Keratinocyte (primary cell): ENCODE measurements around the gene TAB3. TPM values are rescaled to one million over a fixed set of nuclear protein-coding genes. Genes with fewer than 3 reads are reported as not detected.
A peak's percentile ranks its signal among the peaks of the same experiment; 100 is the strongest.

Source experiments
- DNase-seq: peaks from one replicate; pipeline ENCODE4 v3.0.0-alpha.2; 2011; ENCODE audit warnings: low read depth, missing footprints, low spot score
- FAIRE-seq: peaks from 2 replicates; lab custom pipeline; 2011; peaks lifted over from hg19 to GRCh38; lab: Jason Lieb, UNC
- H2AFZ ChIP-seq: 2 replicates; pipeline ENCODE4 v1.6.0; 2012; ENCODE audit warnings: low read length, control low read depth, inconsistent platforms; ENCODE audit not compliant: control insufficient read depth
- H3K27ac ChIP-seq: 2 replicates; pipeline ENCODE4 v1.5.1; 2011; ENCODE audit warnings: low read length; ENCODE audit not compliant: control insufficient read depth, insufficient read depth
- H3K27me3 ChIP-seq: 3 replicates; pipeline ENCODE4 v1.6.0; 2011; ENCODE audit warnings: low read length; ENCODE audit not compliant: control insufficient read depth, insufficient read depth; ENCODE audit errors: extremely low read depth
- H3K36me3 ChIP-seq, 2 experiments: 2 replicates in 1 of 2; 3 replicates in 1 of 2; pipeline ENCODE4 v1.5.1; 2011; ENCODE audit warnings: low read length in 2 of 2, mild to moderate bottlenecking in 1 of 2; ENCODE audit not compliant: control insufficient read depth in 2 of 2, insufficient read depth in 2 of 2; ENCODE audit errors: extremely low read depth in 1 of 2
- H3K4me1 ChIP-seq: 3 replicates; pipeline ENCODE4 v1.5.1; 2011; ENCODE audit warnings: low read length; ENCODE audit not compliant: control insufficient read depth, insufficient read depth; ENCODE audit errors: extremely low read depth
- H3K4me2 ChIP-seq: 3 replicates; pipeline ENCODE4 v1.6.0; 2011; ENCODE audit warnings: low read depth, low read length; ENCODE audit not compliant: control insufficient read depth, insufficient read depth; ENCODE audit errors: extremely low read depth
- H3K4me3 ChIP-seq, 3 experiments: fragments of 200-600 bp in 1 of 3; sonication (generic) in 1 of 3; 2 replicates in 2 of 3; 3 replicates in 1 of 3; pipeline ENCODE4 v1.5.1; 2011 to 2016; ENCODE audit warnings: low read length in 3 of 3, mild to moderate bottlenecking in 3 of 3, control low read depth in 2 of 3, inconsistent platforms in 1 of 3, low read depth in 1 of 3, mixed read lengths in 1 of 3, mixed run types in 1 of 3, moderate library complexity in 1 of 3; ENCODE audit not compliant: control insufficient read depth in 2 of 3, insufficient read depth in 2 of 3; ENCODE audit errors: extremely low read depth in 1 of 3
- H3K79me2 ChIP-seq: 2 replicates; pipeline ENCODE4 v1.6.0; 2012; ENCODE audit warnings: low read length; ENCODE audit not compliant: control insufficient read depth, insufficient read depth
- H3K9ac ChIP-seq: 3 replicates; pipeline ENCODE4 v1.6.0; 2011; ENCODE audit warnings: low read length; ENCODE audit not compliant: control insufficient read depth, insufficient read depth; ENCODE audit errors: extremely low read depth
- H3K9me1 ChIP-seq: 3 replicates; pipeline ENCODE4 v1.6.0; 2011; ENCODE audit warnings: low read length; ENCODE audit not compliant: control insufficient read depth, insufficient read depth; ENCODE audit errors: extremely low read depth
- H3K9me3 ChIP-seq: 2 replicates; pipeline ENCODE4 v1.5.1; 2012; ENCODE audit warnings: low read depth, low read length; ENCODE audit not compliant: control insufficient read depth
- H4K20me1 ChIP-seq: 3 replicates; pipeline ENCODE4 v1.6.0; 2011; ENCODE audit warnings: low read length; ENCODE audit not compliant: control insufficient read depth, insufficient read depth; ENCODE audit errors: extremely low read depth
- EZH2 ChIP-seq: IDR thresholded peaks from one replicate; pipeline ENCODE4 v1.6.1; 2012; ENCODE audit warnings: inconsistent platforms, mild to moderate bottlenecking, low read length, moderate library complexity
- dilution Hi-C: fragments of 300-500 bp; cut with MboI; formaldehyde crosslinking; loops from one replicate; pipeline ENCODE4 v1.7.0; 2020; ENCODE audit warnings: low sequenced_read_pairs; ENCODE audit not compliant: extremely low pct_ligation_motif_present
- polyA plus RNA-seq, 5 experiments: library from polyadenylated mRNA; depleted of rRNA in 3 of 5; stranded (reverse) in 3 of 5; stranded (forward) in 1 of 5; unstranded in 1 of 5; fragments of >200 nt; gene quantifications; 1 replicate in 1 of 5; 2 replicates in 3 of 5; 3 replicates in 1 of 5; pipeline versions ENCODE4 v1.2.1 to v1.2.3, GENCODE V29; 2011 to 2012; ENCODE audit warnings: missing spikeins in 2 of 5, low read depth in 1 of 5, low replicate concordance in 1 of 5
- TF ChIP-seq, protein P1 (sequence below), 3 experiments: IDR thresholded peaks in 1 of 3; conservative IDR thresholded peaks in 1 of 3; optimal IDR thresholded peaks in 1 of 3; 2 replicates in 2 of 3; 3 replicates in 1 of 3; pipeline versions ENCODE3 to v1.5.1; 2011; ENCODE audit warnings: low read length in 3 of 3, mild to moderate bottlenecking in 3 of 3, moderate library complexity in 2 of 3, control low read depth in 1 of 3, inconsistent platforms in 1 of 3; ENCODE audit not compliant: insufficient read depth in 2 of 3; ENCODE audit errors: extremely low read depth in 1 of 3

TAB3 gene
- polyA plus RNA-seq, 1 donor (not counting 4 experiments of a cell fraction or from before 2014, with no cell fraction given) = 25.5 TPM

DNA sequence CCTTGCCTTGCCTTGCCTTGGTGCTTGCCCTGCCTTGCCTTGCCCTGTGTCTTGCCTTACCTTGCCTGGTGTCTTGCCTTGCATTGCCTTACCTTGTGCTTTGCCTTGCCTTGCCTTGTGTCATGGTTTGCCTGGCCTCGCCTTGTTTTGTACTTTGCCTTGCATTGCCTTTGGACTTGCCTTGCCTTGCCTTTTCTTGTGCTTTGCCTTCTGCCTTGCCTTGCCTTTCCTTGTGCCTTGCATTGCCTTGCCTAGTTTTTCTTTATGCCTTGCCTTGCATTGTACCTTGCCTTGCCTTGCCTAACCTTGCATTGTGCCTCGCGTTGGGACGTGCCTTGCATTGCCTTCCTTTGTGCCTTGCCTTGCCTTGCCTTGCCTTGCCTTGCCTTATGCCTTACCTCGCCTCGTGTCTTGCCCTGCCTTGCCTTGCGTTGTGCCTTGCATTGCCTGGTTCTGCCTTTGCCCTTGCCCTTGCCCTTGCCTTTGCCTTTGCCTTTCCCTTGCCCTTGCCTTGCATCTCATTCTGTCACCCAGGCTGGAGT, 82.8 kb downstream of the TAB3 start:
- Histone ChIP-seq H3K4me3 (no peak overlapping the region), H3K79me2 (no peaks in the 10 kb centered on the region), H3K9ac (no peak overlapping the region), H4K20me1 (no peaks in the 10 kb centered on the region), H3K9me1 (no peaks in the 10 kb centered on the region), H3K27me3 (no peaks in the 10 kb centered on the region), H2AFZ (no peak overlapping the region), H3K36me3 (no peaks in the 10 kb centered on the region), H3K4me1 (peaks cover 5% of the 10 kb centered on the region), H3K4me2 (no peak overlapping the region), H3K9me3 (peaks cover 36% of the 10 kb centered on the region), H3K27ac (no peak overlapping the region)
- dilution Hi-C loops = no loop called here
- FAIRE-seq = peak; percentile 48
- TF ChIP-seq EZH2 = no peak
- TF ChIP-seq, protein P1, sequence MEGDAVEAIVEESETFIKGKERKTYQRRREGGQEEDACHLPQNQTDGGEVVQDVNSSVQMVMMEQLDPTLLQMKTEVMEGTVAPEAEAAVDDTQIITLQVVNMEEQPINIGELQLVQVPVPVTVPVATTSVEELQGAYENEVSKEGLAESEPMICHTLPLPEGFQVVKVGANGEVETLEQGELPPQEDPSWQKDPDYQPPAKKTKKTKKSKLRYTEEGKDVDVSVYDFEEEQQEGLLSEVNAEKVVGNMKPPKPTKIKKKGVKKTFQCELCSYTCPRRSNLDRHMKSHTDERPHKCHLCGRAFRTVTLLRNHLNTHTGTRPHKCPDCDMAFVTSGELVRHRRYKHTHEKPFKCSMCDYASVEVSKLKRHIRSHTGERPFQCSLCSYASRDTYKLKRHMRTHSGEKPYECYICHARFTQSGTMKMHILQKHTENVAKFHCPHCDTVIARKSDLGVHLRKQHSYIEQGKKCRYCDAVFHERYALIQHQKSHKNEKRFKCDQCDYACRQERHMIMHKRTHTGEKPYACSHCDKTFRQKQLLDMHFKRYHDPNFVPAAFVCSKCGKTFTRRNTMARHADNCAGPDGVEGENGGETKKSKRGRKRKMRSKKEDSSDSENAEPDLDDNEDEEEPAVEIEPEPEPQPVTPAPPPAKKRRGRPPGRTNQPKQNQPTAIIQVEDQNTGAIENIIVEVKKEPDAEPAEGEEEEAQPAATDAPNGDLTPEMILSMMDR (optimal IDR thresholded peaks at IDR 0.05 in 1 of 3, IDR thresholded peaks at IDR 0.05 in 1 of 3, conservative IDR thresholded peaks at IDR 0.05 in 1 of 3; ENCODE audit: extremely low read depth in 1 of 3, insufficient read depth in 2 of 3, low read length in 3 of 3) = no peak
- no peak for DNase-seq

DNA sequence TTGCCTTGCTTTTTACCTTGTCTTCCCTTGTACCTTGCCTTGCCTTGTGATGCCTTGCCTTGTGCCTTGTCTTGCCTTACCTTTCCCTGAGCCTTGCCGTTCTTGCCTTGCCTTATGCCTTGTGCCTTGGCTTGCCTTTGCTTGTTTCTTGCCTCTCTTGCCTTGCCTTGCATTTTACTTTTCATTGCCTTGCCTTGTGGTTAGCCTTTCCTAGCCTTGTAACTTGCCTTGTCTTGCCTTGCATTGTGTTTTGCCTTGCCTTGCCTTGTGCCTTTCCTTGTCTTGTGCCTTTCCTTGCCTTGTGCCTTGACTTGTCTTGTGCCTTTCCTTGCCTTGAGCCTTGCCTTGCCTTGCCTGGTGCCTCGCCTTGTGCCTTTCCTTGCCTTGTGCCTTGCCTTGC, 84.6 kb downstream of the TAB3 start:
- TF ChIP-seq, protein P1 (optimal IDR thresholded peaks at IDR 0.05 in 1 of 3, IDR thresholded peaks at IDR 0.05 in 1 of 3, conservative IDR thresholded peaks at IDR 0.05 in 1 of 3; ENCODE audit: extremely low read depth in 1 of 3, insufficient read depth in 2 of 3, low read length in 3 of 3) = no peak
- no peak for TF ChIP-seq EZH2
- H3K27ac ChIP-seq = no peak overlapping the region
- FAIRE-seq (peak; percentile 57), DNase-seq (no peak)
- no peaks in the 10 kb centered on the region for H3K27me3 ChIP-seq
- H4K20me1 ChIP-seq = no peaks in the 10 kb centered on the region
- H3K4me3 ChIP-seq = no peak overlapping the region
- H2AFZ ChIP-seq = no peak overlapping the region
- no peak overlapping the region for H3K9ac ChIP-seq
- peaks cover 50% of the 10 kb centered on the region for H3K9me3 ChIP-seq
- H3K4me2 ChIP-seq = no peak overlapping the region
- H3K9me1 ChIP-seq = no peaks in the 10 kb centered on the region
- H3K79me2 ChIP-seq = no peaks in the 10 kb centered on the region
- H3K4me1 ChIP-seq = peaks cover 7% of the 10 kb centered on the region
- H3K36me3 ChIP-seq = no peaks in the 10 kb centered on the region
- dilution Hi-C loops = no loop called here
